Activated gamma-delta T cell (primary cell): Measurements from ENCODE around the gene COMMD1.
"Not testable (repeated sequence)": the region's sequence is repeated elsewhere in the genome, so short reads cannot be mapped to it uniquely, and the experiment has no call there.

Experiments
- DNase-seq: peaks from one replicate; lab custom pipeline; 2025; lab: John Stamatoyannopoulos, UW

Gene COMMD1

GRCh38 chr2:61966087-61966727 is 60.7 kb downstream of the COMMD1 start:
- no peak for DNase-seq

- no peak for DNase-seq
Measured at GRCh38 chr2:61967262-61967661, 61.8 kb downstream of the COMMD1 start.

GRCh38 chr2:61969376-61969775 is 63.9 kb downstream of the COMMD1 start:
- DNase-seq = no peak

GRCh38 chr2:61970807-61971556 is 65.5 kb downstream of the COMMD1 start:
- DNase-seq = no peak

- no peak for DNase-seq
Measured at GRCh38 chr2:61978522-61978921, 73.0 kb downstream of the COMMD1 start.

- no peak for DNase-seq
Measured at GRCh38 chr2:61980758-61981157, 75.3 kb downstream of the COMMD1 start.

- DNase-seq = no peak
Measured at GRCh38 chr2:61984682-61985081, 79.2 kb downstream of the COMMD1 start.

GRCh38 chr2:61988462-61989366 is 83.2 kb downstream of the COMMD1 start:
- no peak for DNase-seq

GRCh38 chr2:61993422-61994024 is 88.0 kb downstream of the COMMD1 start:
- DNase-seq = no peak

GRCh38 chr2:61994531-61994930 is 89.1 kb downstream of the COMMD1 start:
- no peak for DNase-seq

- no peak for DNase-seq
Measured at GRCh38 chr2:61995065-61995464, 89.6 kb downstream of the COMMD1 start.

GRCh38 chr2:61995515-61995914 is 90.0 kb downstream of the COMMD1 start:
- DNase-seq = no peak

- no peak for DNase-seq
Measured at GRCh38 chr2:61998426-61998825, 93.0 kb downstream of the COMMD1 start.

GRCh38 chr2:62000538-62000937 is 95.1 kb downstream of the COMMD1 start:
- DNase-seq = no peak

- DNase-seq = no peak
Measured at GRCh38 chr2:62001431-62001830, 96.0 kb downstream of the COMMD1 start.

- not testable (repeated sequence) for DNase-seq
Measured at GRCh38 chr2:62004428-62004827, 99.0 kb downstream of the COMMD1 start.

- DNase-seq = no peak
Measured at GRCh38 chr2:62007555-62007954, 102.1 kb downstream of the COMMD1 start.

- DNase-seq = no peak
Measured at GRCh38 chr2:62010632-62011256, 105.3 kb downstream of the COMMD1 start.

- no peak for DNase-seq
Measured at GRCh38 chr2:62013641-62014040, 108.2 kb downstream of the COMMD1 start.

GRCh38 chr2:62014102-62014501 is 108.6 kb downstream of the COMMD1 start:
- DNase-seq = no peak

GRCh38 chr2:62016957-62017356 is 111.5 kb downstream of the COMMD1 start:
- DNase-seq = no peak

- no peak for DNase-seq
Measured at GRCh38 chr2:62029910-62030309, 124.4 kb downstream of the COMMD1 start.
